HG03039 (cell line): ENCODE measurements around the gene NUDT1.
A peak's percentile ranks its signal among the peaks of the same experiment; 100 is the strongest.

Source experiments
- ATAC-seq: cut with Tn5 transposase; IDR thresholded peaks from one replicate; pipeline ENCODE4 v1.9.1; 2021; ENCODE audit warnings: mild to moderate bottlenecking, moderate library complexity; ENCODE audit not compliant: unreplicated experiment

NUDT1 gene

GRCh38 chr7:2241580-2242540, at the start of gene NUDT1, which contains the start of gene MRM2:
TSS of gene NUDT1 (plus strand) at chr7:2242226. CDS start at chr7:2244575, 2,349 bp downstream.
TSS of gene MRM2 (minus strand) at chr7:2242205. CDS start at chr7:2242169, 36 bp downstream.
- ATAC-seq = peak; percentile 57

- no peak for ATAC-seq
Observed at GRCh38 chr7:2192831-2193534, 49.0 kb upstream of the NUDT1 start.

GRCh38 chr7:2193575-2194305, 48.3 kb upstream of the NUDT1 start:
- no peak for ATAC-seq

- no peak for ATAC-seq
Observed at GRCh38 chr7:2195400-2196246, 46.4 kb upstream of the NUDT1 start.

GRCh38 chr7:2196381-2197378, 45.3 kb upstream of the NUDT1 start:
- ATAC-seq = no peak

GRCh38 chr7:2197436-2198155, 44.4 kb upstream of the NUDT1 start:
- ATAC-seq = no peak

- ATAC-seq = no peak
Observed at GRCh38 chr7:2198206-2198605, 43.8 kb upstream of the NUDT1 start.

GRCh38 chr7:2198760-2199159, 43.3 kb upstream of the NUDT1 start:
- ATAC-seq = no peak

- ATAC-seq = no peak
Observed at GRCh38 chr7:2199528-2199927, 42.5 kb upstream of the NUDT1 start.

GRCh38 chr7:2199956-2200583, 42.0 kb upstream of the NUDT1 start:
- no peak for ATAC-seq

GRCh38 chr7:2200584-2200980, 41.4 kb upstream of the NUDT1 start:
- no peak for ATAC-seq

GRCh38 chr7:2201128-2201527, 40.9 kb upstream of the NUDT1 start:
- no peak for ATAC-seq

- ATAC-seq = no peak
Observed at GRCh38 chr7:2201686-2202360, 40.2 kb upstream of the NUDT1 start.

GRCh38 chr7:2202361-2202761, 39.7 kb upstream of the NUDT1 start:
- ATAC-seq = no peak

GRCh38 chr7:2202901-2203765, 38.9 kb upstream of the NUDT1 start:
- no peak for ATAC-seq

- no peak for ATAC-seq
Observed at GRCh38 chr7:2203766-2204300, 38.2 kb upstream of the NUDT1 start.
